Gastroesophageal sphincter (tissue), 3 donors: ENCODE measurements around the gene ATE1.

Experiments
- EP300 ChIP-seq: sonication (generic); formaldehyde crosslinking; IDR thresholded peaks from one replicate; pipeline ENCODE4 v1.6.1; 2017; ENCODE audit warnings: antibody characterized with exemption, mild to moderate bottlenecking
- POLR2A ChIP-seq, 2 donors: fragments of 450-650 bp; IDR thresholded peaks; one replicate each; pipeline ENCODE4 v1.6.1; 2017; ENCODE audit warnings: antibody characterized with exemption in 2 of 2, mild to moderate bottlenecking in 2 of 2, moderate library complexity in 1 of 2
- POLR2AphosphoS5 ChIP-seq: sonication (generic); formaldehyde crosslinking; IDR thresholded peaks from one replicate; pipeline ENCODE4 v1.6.1; 2017; ENCODE audit warnings: antibody characterized with exemption
- TF ChIP-seq, protein P1 (sequence below), 4 experiments: fragments of 200-600 bp in 2 of 4; fragments of 450-650 bp in 2 of 4; sonication (generic) in 1 of 4; IDR thresholded peaks; one replicate each; pipeline ENCODE4 v1.5.1; 2017 to 2019; ENCODE audit warnings: antibody characterized with exemption in 4 of 4, mild to moderate bottlenecking in 2 of 4, moderate library complexity in 2 of 4

- TF ChIP-seq, protein P1, sequence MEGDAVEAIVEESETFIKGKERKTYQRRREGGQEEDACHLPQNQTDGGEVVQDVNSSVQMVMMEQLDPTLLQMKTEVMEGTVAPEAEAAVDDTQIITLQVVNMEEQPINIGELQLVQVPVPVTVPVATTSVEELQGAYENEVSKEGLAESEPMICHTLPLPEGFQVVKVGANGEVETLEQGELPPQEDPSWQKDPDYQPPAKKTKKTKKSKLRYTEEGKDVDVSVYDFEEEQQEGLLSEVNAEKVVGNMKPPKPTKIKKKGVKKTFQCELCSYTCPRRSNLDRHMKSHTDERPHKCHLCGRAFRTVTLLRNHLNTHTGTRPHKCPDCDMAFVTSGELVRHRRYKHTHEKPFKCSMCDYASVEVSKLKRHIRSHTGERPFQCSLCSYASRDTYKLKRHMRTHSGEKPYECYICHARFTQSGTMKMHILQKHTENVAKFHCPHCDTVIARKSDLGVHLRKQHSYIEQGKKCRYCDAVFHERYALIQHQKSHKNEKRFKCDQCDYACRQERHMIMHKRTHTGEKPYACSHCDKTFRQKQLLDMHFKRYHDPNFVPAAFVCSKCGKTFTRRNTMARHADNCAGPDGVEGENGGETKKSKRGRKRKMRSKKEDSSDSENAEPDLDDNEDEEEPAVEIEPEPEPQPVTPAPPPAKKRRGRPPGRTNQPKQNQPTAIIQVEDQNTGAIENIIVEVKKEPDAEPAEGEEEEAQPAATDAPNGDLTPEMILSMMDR (IDR thresholded peaks at IDR 0.05), result no peak
- TF ChIP-seq POLR2AphosphoS5 (no peak), EP300 (no peak), POLR2A (IDR thresholded peaks at IDR 0.05) (no peak)
Measured at GRCh38 chr10:121713486-121713885, 214.3 kb downstream of the ATE1 start.
